ENCODE measurements around the gene SLC2A13. TPM values are rescaled to one million over a fixed set of nuclear protein-coding genes. Genes with fewer than 3 reads are reported as not detected.

Gene SLC2A13
- polyA plus RNA-seq, 1 donor (not counting 4 experiments of a cell fraction or from before 2014, with no cell fraction given): 1.1 TPM

- no peak overlapping the region for H3K4me3 ChIP-seq (ENCODE audit: control insufficient read depth in 2 of 3, extremely low read depth in 1 of 3, insufficient read depth in 2 of 3, low read depth in 1 of 3, low read length in 3 of 3)
- no peaks in the 10 kb centered on the region for H3K27me3 ChIP-seq (ENCODE audit: control insufficient read depth, extremely low read depth, insufficient read depth, low read length)
- no peak overlapping the region for H3K4me2 ChIP-seq (ENCODE audit: control insufficient read depth, extremely low read depth, insufficient read depth, low read depth, low read length)
- no peaks in the 10 kb centered on the region for H4K20me1 ChIP-seq (ENCODE audit: control insufficient read depth, extremely low read depth, insufficient read depth, low read length)
- H3K27ac ChIP-seq (ENCODE audit: control insufficient read depth, insufficient read depth, low read length): no peak overlapping the region
- H3K9me3 ChIP-seq (ENCODE audit: control insufficient read depth, low read depth, low read length): no peaks in the 10 kb centered on the region
- no peaks in the 10 kb centered on the region for H3K4me1 ChIP-seq (ENCODE audit: control insufficient read depth, extremely low read depth, insufficient read depth, low read length)
- DNase-seq (ENCODE audit: low read depth, low spot score) (no peak), FAIRE-seq (no peak)
- H3K9ac ChIP-seq (ENCODE audit: control insufficient read depth, extremely low read depth, insufficient read depth, low read length): no peak overlapping the region
- H2AFZ ChIP-seq (ENCODE audit: control insufficient read depth, low read length): no peak overlapping the region
- dilution Hi-C loops (cut with MboI; ENCODE audit: extremely low pct_ligation_motif_present, low sequenced_read_pairs): no loop called here
- H3K9me1 ChIP-seq (ENCODE audit: control insufficient read depth, extremely low read depth, insufficient read depth, low read length): no peaks in the 10 kb centered on the region
- no peaks in the 10 kb centered on the region for H3K79me2 ChIP-seq (ENCODE audit: control insufficient read depth, insufficient read depth, low read length)
- no peaks in the 10 kb centered on the region for H3K36me3 ChIP-seq (ENCODE audit: control insufficient read depth in 2 of 2, extremely low read depth in 1 of 2, insufficient read depth in 2 of 2, low read length in 2 of 2)
- TF ChIP-seq CTCF (optimal IDR thresholded peaks at IDR 0.05 in 1 of 3, IDR thresholded peaks at IDR 0.05 in 1 of 3, conservative IDR thresholded peaks at IDR 0.05 in 1 of 3; ENCODE audit: extremely low read depth in 1 of 3, insufficient read depth in 2 of 3, low read length in 3 of 3) (no peak), EZH2 (IDR thresholded peaks at IDR 0.05; ENCODE audit: low read length) (no peak)
These were observed 174.0 kb downstream of the SLC2A13 start for GRCh38 chr12:39931857-39932256.

- no peaks in the 10 kb centered on the region for H3K9me1 ChIP-seq (ENCODE audit: control insufficient read depth, extremely low read depth, insufficient read depth, low read length)
- no peak overlapping the region for H3K4me2 ChIP-seq (ENCODE audit: control insufficient read depth, extremely low read depth, insufficient read depth, low read depth, low read length)
- dilution Hi-C loops (cut with MboI; ENCODE audit: extremely low pct_ligation_motif_present, low sequenced_read_pairs): no loop called here
- no peaks in the 10 kb centered on the region for H4K20me1 ChIP-seq (ENCODE audit: control insufficient read depth, extremely low read depth, insufficient read depth, low read length)
- H2AFZ ChIP-seq (ENCODE audit: control insufficient read depth, low read length): no peak overlapping the region
- no peak overlapping the region for H3K27ac ChIP-seq (ENCODE audit: control insufficient read depth, insufficient read depth, low read length)
- no peaks in the 10 kb centered on the region for H3K27me3 ChIP-seq (ENCODE audit: control insufficient read depth, extremely low read depth, insufficient read depth, low read length)
- DNase-seq (ENCODE audit: low read depth, low spot score): no peak
- FAIRE-seq: no peak
- no peak overlapping the region for H3K4me3 ChIP-seq (ENCODE audit: control insufficient read depth in 2 of 3, extremely low read depth in 1 of 3, insufficient read depth in 2 of 3, low read depth in 1 of 3, low read length in 3 of 3)
- no peaks in the 10 kb centered on the region for H3K9me3 ChIP-seq (ENCODE audit: control insufficient read depth, low read depth, low read length)
- H3K36me3 ChIP-seq (ENCODE audit: control insufficient read depth in 2 of 2, extremely low read depth in 1 of 2, insufficient read depth in 2 of 2, low read length in 2 of 2): no peaks in the 10 kb centered on the region
- TF ChIP-seq EZH2 (IDR thresholded peaks at IDR 0.05; ENCODE audit: low read length) (no peak), CTCF (optimal IDR thresholded peaks at IDR 0.05 in 1 of 3, IDR thresholded peaks at IDR 0.05 in 1 of 3, conservative IDR thresholded peaks at IDR 0.05 in 1 of 3; ENCODE audit: extremely low read depth in 1 of 3, insufficient read depth in 2 of 3, low read length in 3 of 3) (no peak)
- H3K9ac ChIP-seq (ENCODE audit: control insufficient read depth, extremely low read depth, insufficient read depth, low read length): no peak overlapping the region
- H3K79me2 ChIP-seq (ENCODE audit: control insufficient read depth, insufficient read depth, low read length): no peaks in the 10 kb centered on the region
- no peaks in the 10 kb centered on the region for H3K4me1 ChIP-seq (ENCODE audit: control insufficient read depth, extremely low read depth, insufficient read depth, low read length)
These were observed 174.7 kb downstream of the SLC2A13 start for GRCh38 chr12:39931231-39931630.

Measured in keratinocyte (primary cell).